NCI-H748 (cell line): ENCODE data around the gene BBS7.
A peak's percentile ranks its signal among the peaks of the same experiment; 100 is the strongest.

Experiments
- DNase-seq: peaks from one replicate; lab custom pipeline; 2025; ENCODE audit not compliant: unreplicated experiment; lab: John Stamatoyannopoulos, UW

Gene BBS7

DNA sequence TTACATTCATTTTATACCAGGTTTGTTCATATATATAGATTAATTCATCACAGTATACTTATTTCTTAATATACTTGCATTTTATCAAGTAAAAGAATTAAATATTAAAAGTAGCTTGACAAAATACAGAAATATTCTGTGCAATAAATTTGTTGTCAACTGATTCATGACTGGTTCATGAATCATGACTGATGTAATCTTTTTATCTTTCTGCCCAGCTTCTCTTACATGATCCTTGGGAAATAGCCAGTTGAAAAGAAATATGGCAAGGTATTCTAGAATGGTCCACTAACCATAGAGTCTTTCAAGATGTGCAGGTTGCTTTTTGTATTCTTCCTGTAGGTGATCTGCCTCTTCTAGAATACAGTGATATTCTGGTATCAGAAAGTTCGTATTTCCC is 42.4 kb downstream of the BBS7 start:
- no peak for DNase-seq

DNA sequence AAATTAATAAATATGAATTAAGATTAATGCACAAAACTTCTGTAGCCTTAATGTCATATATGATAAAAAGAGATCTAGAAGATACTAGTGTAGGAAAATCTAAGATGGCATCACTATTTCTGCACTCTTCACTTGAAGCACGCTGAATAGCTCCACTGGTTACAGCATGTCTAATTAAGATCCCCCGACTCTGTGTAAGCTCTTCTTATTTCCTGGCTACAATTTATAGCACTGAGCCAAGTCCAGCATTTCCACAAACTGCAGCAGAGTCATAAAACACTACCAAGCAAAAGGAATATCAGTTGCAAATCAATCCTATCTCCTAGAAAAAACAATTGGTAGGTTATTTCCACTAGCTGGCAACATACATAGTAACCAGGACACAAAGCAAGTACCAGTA is 45.3 kb downstream of the BBS7 start:
- DNase-seq = no peak

DNA sequence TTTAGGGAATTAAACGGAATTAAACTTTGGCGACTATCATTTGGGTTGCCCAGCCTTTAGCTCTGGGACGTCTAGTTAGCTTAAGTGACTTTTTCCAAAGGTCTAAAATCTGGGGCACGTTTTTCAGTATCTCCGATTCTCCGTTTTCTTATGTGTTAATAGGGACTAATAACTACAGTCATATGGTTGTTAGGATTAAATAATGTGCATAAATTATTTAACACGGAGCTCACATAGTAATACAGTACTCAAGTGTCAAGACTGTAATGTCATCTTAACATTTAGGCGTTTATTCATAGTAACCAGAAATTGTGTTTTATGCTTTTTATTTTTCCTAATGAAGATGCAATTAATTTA is 46.1 kb downstream of the BBS7 start:
- DNase-seq = no peak

DNA sequence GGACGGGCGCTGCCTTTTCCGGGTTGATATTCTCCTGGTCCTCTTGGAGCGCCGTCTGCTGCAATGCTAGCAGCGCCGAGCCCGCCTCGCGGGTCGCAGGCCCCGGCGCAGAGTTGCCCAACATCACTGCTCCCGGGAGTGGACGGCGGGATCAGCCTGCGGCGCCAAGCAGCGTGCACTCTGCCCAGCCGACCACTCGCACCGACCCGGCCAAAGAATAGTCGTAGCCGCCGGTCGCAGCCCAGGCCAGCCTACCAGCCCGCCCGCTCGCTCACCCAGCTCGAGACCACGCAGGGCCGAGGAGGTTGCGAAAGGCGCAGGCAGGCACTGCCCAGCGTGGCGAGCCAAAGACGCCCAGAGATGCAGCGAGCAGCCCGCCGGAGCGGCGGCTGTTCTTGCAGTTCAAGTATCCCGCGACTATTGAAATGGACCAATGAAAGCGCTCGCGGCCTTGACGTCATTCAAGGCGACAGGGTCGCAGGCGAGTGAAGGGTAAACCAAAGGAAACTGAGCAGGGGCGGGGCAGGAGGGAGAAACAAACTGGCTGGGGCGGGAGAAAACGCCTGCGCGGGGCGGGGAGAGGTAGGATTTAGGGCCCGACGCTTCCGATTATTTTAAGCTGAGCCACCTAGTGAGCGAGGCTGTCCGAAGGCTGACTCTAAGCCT is 46.6 kb downstream of the BBS7 start, which contains the start of gene CCNA2:
Gene CCNA2, minus strand, starts transcription at position 379 of the 666 bp plus-strand sequence. Its CDS starts 255 bp downstream, at position 124.
- DNase-seq = peak; percentile 95

DNA sequence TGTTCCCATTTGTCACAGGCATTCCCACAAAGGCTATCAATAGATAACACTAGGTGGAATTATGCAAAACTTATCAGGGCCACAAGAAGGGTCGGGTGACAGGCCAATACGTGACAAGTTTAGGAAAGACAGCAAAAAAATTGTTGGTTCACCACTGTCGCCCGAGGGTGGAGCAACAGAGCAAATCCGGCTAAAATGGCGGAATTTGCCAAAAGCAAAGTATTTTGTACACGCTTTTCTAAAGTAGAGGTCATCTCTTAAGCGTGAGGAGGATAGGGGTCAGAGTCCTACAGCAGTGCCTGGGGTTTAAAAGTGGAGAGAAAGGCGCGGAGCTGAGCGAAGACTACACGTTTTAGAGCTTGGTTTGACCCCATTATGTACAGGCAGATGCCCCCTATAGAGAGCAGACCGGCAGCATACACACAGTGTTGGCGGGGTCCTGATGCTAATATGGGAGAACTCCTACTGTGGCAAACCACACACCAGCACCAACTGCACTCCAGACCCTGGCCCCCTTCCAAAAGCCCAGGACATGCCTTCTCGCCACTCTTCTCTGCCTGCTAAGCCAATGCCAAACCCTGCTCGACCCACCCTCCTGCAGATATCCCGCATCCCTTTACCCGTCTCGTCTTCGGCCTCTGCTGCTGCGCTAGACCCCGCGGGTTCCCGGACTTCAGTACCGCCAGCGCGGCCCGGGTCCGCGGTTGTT is 47.3 kb downstream of the BBS7 start:
- DNase-seq = peak; percentile 47

DNA sequence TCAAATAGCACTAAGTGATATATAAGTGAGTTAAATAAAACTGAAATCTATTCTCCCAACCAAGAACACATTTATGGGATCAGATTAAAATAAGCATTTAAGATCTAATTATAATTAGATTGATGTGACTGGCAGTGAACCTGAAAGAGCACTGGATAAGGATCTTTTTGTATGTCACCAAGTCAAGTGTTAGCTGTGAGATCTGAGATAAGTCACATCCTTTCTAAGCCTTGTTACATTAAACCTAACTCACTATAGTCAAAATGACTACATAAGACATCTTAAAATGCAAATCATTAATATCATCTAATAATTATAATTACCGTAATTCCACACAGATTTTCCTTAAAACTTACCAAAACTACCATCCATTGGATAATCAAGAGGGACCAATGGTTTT is 48.2 kb downstream of the BBS7 start:
- no peak for DNase-seq

DNA sequence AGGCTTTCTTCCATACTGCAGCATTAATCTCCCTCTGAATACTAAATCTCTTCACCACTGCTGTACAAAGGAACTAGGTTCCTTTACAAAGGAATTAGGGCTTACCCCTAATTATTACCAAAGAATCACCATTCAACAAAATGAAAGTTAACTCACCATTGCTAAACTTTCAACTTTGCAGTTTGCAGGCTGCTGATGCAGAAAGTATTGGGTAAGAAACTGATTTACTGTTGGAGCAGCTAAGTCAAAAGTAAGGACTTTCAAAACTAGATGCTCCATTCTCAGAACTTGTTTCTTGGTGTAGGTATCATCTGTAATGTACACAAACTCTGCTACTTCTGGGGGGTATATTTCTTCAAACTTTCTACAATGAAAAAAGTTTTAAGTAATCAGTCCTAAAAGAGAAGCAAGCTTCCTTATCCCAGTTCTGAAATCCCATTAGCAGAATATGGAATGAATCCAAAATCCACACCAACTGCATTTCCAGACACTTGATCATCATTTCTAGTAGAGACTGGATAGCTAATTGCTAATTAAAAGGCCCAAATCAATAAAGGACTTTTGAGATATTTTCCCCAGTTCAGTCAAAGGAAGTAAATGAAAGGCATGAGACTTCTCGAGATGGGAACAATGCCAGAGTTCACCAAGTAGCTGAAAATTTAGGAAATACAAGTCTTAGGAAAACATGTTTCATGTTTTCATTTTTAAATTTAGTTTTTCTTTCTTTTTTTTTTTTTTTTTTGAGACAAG is 50.9 kb downstream of the BBS7 start:
- no peak for DNase-seq

DNA sequence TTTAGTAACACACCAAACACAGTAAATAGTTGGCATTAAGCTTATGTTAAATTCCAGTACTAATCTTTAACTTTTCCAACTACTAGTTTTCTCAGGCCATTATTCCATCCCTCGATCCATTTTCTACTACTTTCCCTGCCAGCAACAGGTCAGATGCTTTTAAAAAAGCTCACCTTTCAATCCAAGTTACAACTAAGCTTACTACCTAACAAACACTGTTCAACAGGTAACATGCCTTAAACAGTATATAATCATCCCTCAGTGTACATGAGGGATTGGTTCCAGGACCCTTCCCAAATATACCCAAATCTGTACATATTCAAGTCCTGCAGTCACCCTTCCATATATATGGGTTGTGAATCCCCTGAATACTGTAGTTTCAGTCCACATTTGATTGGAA is 52.1 kb downstream of the BBS7 start:
- DNase-seq = no peak

DNA sequence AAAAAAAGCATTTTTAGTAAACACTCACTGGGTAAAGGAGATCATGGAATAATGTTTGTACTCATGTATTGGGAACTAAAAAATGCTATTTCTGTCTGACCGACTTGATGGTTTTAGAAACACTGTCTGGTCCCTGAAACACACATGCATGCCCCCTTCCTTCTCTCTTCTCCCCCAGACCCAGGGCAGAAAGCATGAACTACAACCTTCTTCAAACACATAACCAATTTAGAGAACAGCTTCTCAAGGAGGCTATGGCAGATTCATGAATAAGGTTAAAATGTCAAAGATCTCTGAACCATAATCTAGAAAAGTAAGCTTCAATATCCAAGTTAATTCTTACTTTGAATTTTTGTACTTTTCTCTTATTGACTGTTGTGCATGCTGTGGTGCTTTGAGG is 52.6 kb downstream of the BBS7 start:
- DNase-seq = no peak

DNA sequence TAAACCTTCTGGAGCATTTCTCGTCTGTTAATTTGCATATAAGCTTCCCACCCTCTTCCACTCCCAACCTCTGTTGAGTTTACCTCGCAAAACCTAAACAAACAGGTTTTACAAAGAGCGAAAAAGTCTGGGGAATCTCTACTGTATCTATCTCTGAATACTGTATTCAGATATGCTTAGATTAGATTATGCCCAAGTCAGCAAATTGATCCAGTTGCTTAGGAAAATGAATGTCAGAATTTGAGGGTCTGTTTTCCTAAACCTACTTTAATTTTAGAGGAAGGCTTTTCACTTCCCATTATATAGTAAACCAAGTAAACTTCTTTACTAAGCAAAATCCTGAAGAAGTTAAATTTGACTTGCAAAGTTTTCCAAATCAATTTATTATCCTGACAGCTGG is 53.3 kb downstream of the BBS7 start:
- DNase-seq = no peak

DNA sequence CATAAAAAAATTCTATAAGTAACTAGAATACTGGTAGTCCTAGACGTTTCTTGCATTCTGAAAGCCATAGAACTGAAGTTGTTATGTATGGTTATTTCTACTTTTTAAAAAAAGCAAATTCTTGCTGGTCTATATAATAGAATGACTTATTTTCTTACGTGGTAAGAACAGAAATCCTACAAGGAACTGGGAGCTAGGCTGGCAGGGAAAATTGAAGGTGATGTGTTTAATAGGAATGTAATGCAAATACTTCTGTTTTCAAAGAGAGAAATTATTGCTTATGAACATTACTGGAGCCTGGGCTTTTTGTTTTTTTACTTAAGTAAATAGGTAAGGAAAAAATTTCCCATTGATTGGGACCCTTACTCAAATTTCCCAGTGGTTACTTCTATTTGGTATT is 55.5 kb downstream of the BBS7 start:
- DNase-seq = no peak

DNA sequence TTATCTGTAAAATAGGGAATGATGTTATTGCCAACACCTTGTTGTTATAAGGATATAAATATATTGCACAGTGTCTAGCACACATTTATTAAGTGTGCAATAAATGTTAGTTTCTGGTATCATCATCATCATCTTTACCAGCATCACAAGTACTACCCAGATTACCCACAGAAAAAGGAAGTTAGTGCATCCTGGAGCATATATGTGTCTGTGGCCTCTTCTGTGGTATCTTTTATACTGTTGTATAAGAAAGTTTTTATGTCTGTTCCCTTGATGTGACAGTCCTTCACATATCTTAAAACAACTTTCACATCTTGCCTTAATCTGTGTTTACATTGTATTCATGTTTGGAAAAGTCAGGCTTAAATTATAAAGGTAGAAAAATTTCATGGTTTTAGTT is 59.2 kb downstream of the BBS7 start:
- no peak for DNase-seq

DNA sequence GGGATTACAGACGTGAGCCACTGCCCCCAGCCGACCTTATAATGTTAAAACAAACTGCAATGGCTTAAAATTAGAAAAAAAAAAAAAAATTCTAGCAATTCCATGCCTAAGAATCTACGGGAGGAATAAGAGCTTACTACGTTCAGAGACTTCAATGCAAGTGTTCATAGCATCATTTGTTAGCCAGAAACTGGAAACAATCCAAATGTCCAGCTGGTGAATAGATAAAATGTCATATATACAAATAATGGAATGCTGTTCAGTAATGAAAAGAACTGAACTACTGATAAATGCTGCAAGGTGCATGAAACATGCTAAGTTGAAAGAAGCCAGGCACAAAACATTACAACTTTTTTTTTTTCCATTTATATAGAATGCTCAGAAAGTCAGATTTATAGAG is 63.9 kb downstream of the BBS7 start:
- DNase-seq = no peak

DNA sequence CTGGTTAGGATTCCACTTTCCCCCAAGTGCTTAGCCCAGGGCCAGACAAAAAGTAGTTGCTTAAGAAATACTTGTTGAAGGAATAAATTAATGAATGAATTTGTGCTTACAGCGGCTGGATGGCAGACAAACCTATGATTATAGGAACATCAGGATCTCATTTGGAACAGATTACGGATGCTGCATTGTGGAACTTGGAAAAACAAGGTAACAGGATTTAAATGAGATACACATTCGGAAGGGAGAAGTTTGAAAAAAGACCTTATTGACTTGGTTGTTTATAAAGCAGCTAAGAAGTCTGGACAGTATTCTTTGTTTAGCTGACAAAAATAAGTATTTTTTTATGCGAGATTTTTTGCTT is 68.6 kb downstream of the BBS7 start:
- no peak for DNase-seq

DNA sequence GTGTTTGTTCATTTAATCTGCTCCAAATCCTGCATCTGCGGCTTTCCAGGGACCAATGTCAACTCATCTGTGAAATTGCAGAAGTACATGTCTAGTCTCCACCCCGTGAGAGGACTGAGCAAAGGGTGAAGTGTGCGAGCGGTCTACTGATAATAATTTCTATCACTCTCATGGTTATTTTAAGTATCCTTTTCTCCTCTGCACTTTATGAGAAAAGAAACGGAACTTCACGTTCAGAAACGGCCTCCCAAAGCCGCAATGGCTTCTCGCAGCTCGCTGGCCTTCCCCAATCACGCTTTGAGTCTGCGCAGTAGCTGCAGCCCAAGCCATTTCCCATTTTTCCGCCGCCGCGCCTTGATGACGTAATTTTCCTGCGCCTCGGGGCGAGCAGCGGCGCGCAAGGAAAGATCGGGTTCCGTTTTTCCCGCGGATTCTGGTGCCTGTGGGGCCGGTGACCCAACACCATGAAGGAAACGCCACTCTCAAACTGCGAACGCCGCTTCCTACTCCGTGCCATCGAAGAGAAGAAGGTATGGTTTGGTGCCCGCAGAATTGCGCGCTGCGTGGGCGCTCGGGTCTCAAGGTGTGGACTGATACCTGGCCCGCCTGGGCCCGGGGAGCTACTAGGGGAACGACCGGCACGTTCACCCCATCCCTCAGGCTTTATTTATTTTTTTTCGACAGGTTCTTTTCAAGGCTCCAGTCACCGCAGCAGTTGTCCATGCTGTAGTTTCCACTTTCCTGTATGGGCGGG is 69.1 kb downstream of the BBS7 start, which contains the start of gene EXOSC9:
Gene EXOSC9, plus strand, starts transcription at position 363 of the 754 bp plus-strand sequence. Its CDS starts 102 bp downstream, at position 465.
- DNase-seq = peak; percentile 91

DNA sequence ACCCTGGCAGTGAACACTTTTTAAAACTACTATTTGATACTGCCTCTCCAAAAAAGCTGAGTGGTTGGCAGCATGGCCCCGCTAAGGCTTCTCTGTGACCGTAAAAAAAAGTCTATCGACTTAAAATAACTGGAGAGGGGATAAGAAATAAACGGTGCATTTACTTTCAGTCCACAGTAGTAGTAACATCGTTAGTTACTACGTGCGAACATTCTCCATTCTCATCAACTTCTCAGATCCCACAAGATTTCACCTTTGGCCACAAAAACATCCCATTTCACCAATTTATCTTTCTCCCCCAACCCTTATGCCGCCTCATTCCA is 69.7 kb downstream of the BBS7 start:
- no peak for DNase-seq

DNA sequence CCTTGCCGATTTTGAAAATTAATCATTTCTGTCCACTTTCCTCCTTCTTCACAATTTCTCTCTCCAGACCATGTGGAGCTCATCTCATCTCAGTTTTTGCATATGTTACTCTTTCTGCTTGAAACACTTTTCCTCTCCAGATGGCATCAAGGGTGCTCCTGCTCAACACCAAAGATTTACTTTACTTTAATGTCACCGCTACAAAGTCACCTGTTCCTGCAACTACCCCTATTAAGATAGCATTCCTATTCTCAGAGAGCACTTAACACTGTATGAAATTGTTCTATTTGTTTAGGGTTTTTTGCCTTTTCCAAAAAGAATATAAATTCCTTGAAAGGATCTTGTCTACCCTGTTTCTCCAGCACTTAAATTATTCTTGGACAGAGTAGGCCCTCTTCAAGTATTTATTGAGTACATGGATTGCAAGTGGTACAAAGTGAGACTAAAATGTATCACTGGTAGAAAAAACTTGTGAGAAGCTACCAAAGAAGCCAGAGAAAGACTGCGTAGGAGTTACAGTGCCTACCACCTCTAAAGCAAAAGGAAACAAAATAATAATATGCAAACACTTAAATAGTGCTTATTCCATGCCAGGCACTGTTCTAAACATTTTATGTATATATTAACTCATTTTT is 70.3 kb downstream of the BBS7 start:
- DNase-seq = no peak

DNA sequence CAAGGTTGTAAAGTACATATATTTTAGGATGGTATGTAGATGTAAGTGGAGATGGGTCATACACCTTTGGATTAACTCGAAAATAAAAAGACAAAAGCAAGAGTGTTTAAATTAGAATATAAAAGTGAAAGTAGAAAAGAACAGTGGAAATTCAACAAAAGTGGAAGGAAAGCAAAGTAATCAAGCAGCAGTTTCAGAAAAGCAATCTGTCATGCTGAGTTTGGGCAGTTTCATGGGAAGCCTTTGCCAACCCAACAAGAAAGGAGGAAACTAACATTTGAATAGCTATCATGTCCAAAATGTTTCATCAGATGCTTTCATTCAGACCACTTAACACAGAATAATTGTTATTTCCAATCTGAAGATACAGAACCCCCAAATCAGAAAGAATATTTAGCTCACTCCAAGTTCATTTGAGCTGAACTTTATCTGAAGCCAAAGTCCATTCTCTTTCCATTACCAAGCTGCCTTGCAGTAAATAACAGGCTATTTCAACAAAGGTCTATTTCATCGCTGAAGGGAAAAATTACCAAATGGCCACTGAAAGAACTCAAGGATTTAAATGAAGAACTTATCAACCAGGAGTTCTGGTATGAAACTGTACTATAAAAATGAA is 71.0 kb downstream of the BBS7 start:
- DNase-seq = no peak

DNA sequence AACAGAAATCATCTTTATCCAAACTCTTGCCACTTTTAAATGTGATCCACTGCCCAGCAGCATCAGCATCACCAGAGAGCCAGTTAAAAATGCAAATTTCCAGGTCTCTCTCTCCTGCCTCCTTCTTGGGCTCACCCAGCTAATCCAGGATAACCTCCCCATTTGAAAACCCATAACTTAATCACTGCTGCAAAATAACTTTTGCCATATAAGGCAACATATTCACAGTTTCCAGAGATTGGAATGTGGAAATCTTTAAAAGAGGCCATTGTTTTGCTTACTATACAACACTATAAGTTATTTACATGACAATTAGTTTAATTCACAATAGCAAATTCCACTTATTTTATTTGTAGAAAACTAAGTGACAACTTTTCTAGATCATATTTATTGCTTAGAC is 74.0 kb downstream of the BBS7 start:
- no peak for DNase-seq

DNA sequence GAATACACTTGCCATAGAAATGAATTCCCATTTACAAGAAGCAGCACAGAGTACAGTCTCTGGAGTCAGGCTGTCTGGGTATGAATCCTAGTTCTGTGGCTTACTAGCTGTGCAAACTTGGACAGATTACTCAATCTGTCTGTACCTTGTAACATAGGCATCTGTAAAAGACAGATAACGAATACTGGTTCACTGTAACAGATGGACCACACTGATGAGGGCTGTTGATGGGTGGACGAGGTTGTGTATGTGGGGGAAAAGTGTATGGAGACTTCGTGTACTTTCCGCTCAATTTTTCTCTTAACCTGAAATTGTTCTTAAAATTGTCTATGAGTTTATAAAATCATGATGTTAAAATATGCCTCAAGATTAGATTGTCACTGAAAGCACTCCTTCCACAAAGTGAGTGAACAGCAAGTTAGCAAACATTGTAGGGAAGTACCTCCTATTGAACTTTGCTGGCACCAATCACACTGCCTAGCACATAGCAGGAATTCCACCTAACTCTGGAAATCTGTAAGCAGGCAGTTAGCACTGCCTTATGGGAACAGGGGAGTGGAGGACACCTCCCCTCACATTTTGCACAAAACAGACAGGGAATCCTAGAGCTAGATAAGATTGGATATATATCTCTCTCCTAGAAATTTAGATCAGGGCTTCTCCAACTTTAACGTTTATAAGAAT is 75.6 kb downstream of the BBS7 start:
- no peak for DNase-seq
